ENCODE measurements around the gene KRTAP21-3. TPM values are rescaled to one million over a fixed set of nuclear protein-coding genes. Genes with fewer than 3 reads are reported as not detected.

KRTAP21-3 gene
- total and polyA plus RNA-seq, 5 donors, result not detected

DNA sequence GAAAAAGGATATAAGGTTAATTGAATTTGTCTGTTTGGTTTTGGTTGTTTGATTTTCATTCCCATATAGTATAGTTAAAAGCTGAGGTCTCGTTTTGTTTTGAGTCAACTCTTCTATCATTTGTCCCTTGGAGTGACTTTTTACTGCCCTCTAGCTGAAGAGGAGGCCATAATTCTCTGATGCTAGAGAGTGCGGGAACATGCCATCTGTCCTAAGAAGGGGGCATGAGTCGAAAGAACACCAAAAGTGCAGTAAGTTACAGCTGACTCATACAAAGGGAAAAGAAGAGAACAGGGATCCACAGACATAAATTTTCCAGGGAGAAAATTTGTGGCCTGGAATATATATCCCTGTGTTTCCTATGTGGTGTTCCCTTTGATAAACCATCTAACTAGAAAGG is 4.1 kb downstream of the KRTAP21-3 start:
- 76% methylated on average over 3 of the region's 3 CpGs for WGBS

DNA sequence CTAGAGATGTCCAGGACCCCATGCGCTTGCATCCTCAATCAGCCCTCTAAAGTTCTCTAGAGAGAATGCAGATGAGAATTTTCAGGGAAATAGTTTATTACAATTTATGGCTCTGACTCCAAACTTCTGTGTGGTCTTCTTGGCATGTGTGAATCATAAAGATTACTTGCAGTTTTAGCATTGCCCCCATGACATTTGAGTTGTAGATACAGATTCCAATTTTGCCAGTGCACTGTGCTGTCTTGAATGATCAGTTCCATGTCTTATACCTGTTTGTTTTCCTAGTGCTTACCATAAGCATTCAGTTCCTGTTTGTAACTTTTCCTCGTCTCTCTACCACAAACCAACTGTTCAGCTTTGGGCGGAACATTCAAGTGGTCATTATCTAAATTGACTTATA is 4.8 kb downstream of the KRTAP21-3 start:
- 86% methylated on average over 3 of the region's 3 CpGs for WGBS

More for the DNA sequence above, 4.1 kb downstream of the KRTAP21-3 start:
- DNase-seq, result no peak
- H3K4me3 ChIP-seq (ENCODE audit: low read length), result no peak overlapping the region
- H3K27me3 ChIP-seq (ENCODE audit: control insufficient read depth, insufficient read depth), result no peaks in the 10 kb centered on the region
- no peaks in the 10 kb centered on the region for H3K9me3 ChIP-seq (ENCODE audit: control insufficient read depth, low read length)
- ATAC-seq, result no peak
- no peaks in the 10 kb centered on the region for H3K4me1 ChIP-seq (ENCODE audit: control insufficient read depth, insufficient read depth, low read length)
- intact Hi-C loops (cut with DNase I), result no loop called here
- no peak overlapping the region for H3K27ac ChIP-seq (ENCODE audit: low read length)

DNA sequence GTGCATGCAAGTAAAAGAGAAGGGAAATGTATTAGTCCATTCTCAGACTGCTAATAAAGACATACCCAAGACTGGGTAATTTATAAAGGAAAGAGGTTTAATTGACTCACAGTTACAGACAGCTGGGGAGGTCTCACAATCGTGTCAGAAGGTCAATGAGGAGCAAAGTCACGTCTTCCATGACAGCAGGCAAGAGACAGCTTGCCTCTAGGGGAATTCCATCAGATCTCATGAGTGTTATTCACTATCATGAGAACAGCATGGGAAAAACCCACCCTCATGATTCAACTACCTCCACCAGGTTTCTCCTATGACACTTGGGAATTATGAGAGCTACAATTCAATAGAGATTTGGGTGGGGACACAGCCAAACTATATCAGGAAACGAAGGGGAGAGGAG is 8.1 kb downstream of the KRTAP21-3 start:
- Histone ChIP-seq H3K4me3 (ENCODE audit: low read length) (no peak overlapping the region), H3K27me3 (ENCODE audit: control insufficient read depth, insufficient read depth) (no peaks in the 10 kb centered on the region), H3K9me3 (ENCODE audit: control insufficient read depth, low read length) (no peaks in the 10 kb centered on the region), H3K4me1 (ENCODE audit: control insufficient read depth, insufficient read depth, low read length) (no peaks in the 10 kb centered on the region), H3K27ac (ENCODE audit: low read length) (no peak overlapping the region)
- WGBS, result 29% methylated on average over 3 of the region's 3 CpGs
- intact Hi-C loops (cut with DNase I), result no loop called here
- no peak for DNase-seq
- ATAC-seq, result no peak

More for the DNA sequence above, 4.8 kb downstream of the KRTAP21-3 start:
- ATAC-seq (no peak), DNase-seq (no peak)
- no peak overlapping the region for H3K27ac ChIP-seq (ENCODE audit: low read length)
- H3K9me3 ChIP-seq (ENCODE audit: control insufficient read depth, low read length), result no peaks in the 10 kb centered on the region
- H3K4me3 ChIP-seq (ENCODE audit: low read length), result no peak overlapping the region
- H3K27me3 ChIP-seq (ENCODE audit: control insufficient read depth, insufficient read depth), result no peaks in the 10 kb centered on the region
- intact Hi-C loops (cut with DNase I), result no loop called here
- H3K4me1 ChIP-seq (ENCODE audit: control insufficient read depth, insufficient read depth, low read length), result no peaks in the 10 kb centered on the region

- Histone ChIP-seq H3K4me1 (ENCODE audit: control insufficient read depth, insufficient read depth, low read length) (no peaks in the 10 kb centered on the region), H3K9me3 (ENCODE audit: control insufficient read depth, low read length) (no peaks in the 10 kb centered on the region), H3K27ac (ENCODE audit: low read length) (no peak overlapping the region), H3K27me3 (ENCODE audit: control insufficient read depth, insufficient read depth) (no peaks in the 10 kb centered on the region), H3K4me3 (ENCODE audit: low read length) (no peak overlapping the region)
- DNase-seq (no peak), ATAC-seq (no peak)
- intact Hi-C loops (cut with DNase I), result no loop called here
Observed at GRCh38 chr21:30707409-30707808, 11.2 kb downstream of the KRTAP21-3 start.

- Histone ChIP-seq H3K4me1 (ENCODE audit: control insufficient read depth, insufficient read depth, low read length) (no peaks in the 10 kb centered on the region), H3K27me3 (ENCODE audit: control insufficient read depth, insufficient read depth) (no peaks in the 10 kb centered on the region), H3K27ac (ENCODE audit: low read length) (no peak overlapping the region), H3K4me3 (ENCODE audit: low read length) (no peak overlapping the region), H3K9me3 (ENCODE audit: control insufficient read depth, low read length) (no peaks in the 10 kb centered on the region)
- no peak for ATAC-seq
- WGBS, result 39% methylated on average over 1 of the region's 1 CpG
- no peak for DNase-seq
- intact Hi-C loops (cut with DNase I), result no loop called here
Observed at GRCh38 chr21:30695956-30696355, 22.6 kb downstream of the KRTAP21-3 start.

- intact Hi-C loops (cut with DNase I), result no loop called here
- Histone ChIP-seq H3K4me1 (ENCODE audit: control insufficient read depth, insufficient read depth, low read length) (no peaks in the 10 kb centered on the region), H3K27ac (ENCODE audit: low read length) (no peak overlapping the region), H3K9me3 (ENCODE audit: control insufficient read depth, low read length) (no peaks in the 10 kb centered on the region), H3K4me3 (ENCODE audit: low read length) (no peak overlapping the region), H3K27me3 (ENCODE audit: control insufficient read depth, insufficient read depth) (no peaks in the 10 kb centered on the region)
- ATAC-seq (no peak), DNase-seq (no peak)
- 58% methylated on average over 7 of the region's 7 CpGs for WGBS
Observed at GRCh38 chr21:30689822-30690221, 28.8 kb downstream of the KRTAP21-3 start.

DNA sequence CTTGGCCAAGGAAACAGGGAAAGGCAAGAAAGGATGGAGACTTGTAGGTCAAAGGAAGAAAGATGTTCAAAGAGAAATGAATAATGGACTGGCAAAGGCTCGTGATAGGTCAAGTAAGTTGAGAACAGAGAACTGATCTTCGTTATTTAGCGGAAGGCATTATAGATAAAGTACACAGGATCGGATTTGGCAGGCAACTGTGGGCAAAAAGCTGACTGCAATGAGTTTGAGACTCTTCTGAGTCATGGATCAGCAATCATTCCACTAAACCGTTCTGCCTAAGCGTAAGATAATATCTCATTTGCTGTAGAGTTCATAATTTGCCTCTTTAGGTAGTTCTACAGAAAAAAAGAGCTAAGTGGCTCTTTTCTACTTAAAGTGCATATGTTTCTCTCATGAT is 34.1 kb downstream of the KRTAP21-3 start:
- ATAC-seq, result no peak
- H3K27me3 ChIP-seq (ENCODE audit: control insufficient read depth, insufficient read depth), result no peaks in the 10 kb centered on the region
- H3K27ac ChIP-seq (ENCODE audit: low read length), result no peak overlapping the region
- intact Hi-C loops (cut with DNase I), result no loop called here
- H3K4me3 ChIP-seq (ENCODE audit: low read length), result no peak overlapping the region
- DNase-seq, result no peak
- H3K4me1 ChIP-seq (ENCODE audit: control insufficient read depth, insufficient read depth, low read length), result no peaks in the 10 kb centered on the region
- no peaks in the 10 kb centered on the region for H3K9me3 ChIP-seq (ENCODE audit: control insufficient read depth, low read length)
- 70% methylated on average over 6 of the region's 6 CpGs for WGBS

DNA sequence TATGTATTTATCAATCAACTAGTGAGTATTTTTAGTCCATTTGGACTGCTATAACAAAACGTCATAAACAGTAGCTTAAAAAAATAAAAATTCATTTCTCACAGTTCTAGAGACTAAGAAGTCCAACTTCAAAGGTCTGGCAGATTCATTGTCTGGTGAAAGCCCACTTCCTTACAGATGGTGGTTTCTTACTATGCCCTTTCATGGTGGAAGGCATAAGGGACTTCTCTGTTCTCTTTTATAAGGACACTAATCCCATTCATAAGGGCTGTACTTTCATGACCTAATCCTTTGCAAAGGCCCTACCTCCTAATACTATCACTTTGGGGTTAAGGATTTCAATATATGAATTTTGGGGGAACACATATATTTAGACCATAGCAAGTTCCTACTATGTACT is 38.0 kb downstream of the KRTAP21-3 start:
- ATAC-seq, result no peak
- intact Hi-C loops (cut with DNase I), result no loop called here
- Histone ChIP-seq H3K9me3 (ENCODE audit: control insufficient read depth, low read length) (no peaks in the 10 kb centered on the region), H3K27ac (ENCODE audit: low read length) (no peak overlapping the region), H3K4me3 (ENCODE audit: low read length) (no peak overlapping the region), H3K4me1 (ENCODE audit: control insufficient read depth, insufficient read depth, low read length) (no peaks in the 10 kb centered on the region), H3K27me3 (ENCODE audit: control insufficient read depth, insufficient read depth) (no peaks in the 10 kb centered on the region)
- DNase-seq, result no peak
- WGBS, result 29% methylated on average over 1 of the region's 1 CpG

DNA sequence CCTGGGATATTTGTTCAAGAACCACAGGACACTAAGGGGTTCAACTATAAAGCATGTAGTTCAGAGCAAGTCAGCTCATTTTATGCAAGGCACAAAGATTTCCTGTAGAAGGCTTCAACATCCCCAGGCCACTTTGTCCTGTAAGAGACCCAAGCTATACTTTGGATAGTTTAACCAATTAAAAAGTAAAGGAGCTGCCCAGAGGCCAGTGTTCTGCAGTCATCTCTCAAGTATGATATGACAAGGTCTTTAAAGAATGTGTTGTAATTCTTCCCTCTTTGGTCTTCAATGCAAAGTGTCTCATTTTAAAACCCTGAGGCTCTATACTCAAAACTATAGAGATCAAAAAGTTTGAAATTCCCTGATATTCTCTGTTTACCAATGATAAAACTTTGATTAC is 41.8 kb downstream of the KRTAP21-3 start:
- DNase-seq, result no peak
- Histone ChIP-seq H3K4me3 (ENCODE audit: low read length) (no peak overlapping the region), H3K4me1 (ENCODE audit: control insufficient read depth, insufficient read depth, low read length) (no peaks in the 10 kb centered on the region), H3K9me3 (ENCODE audit: control insufficient read depth, low read length) (no peaks in the 10 kb centered on the region), H3K27ac (ENCODE audit: low read length) (no peak overlapping the region), H3K27me3 (ENCODE audit: control insufficient read depth, insufficient read depth) (no peaks in the 10 kb centered on the region)
- no peak for ATAC-seq
- intact Hi-C loops (cut with DNase I), result no loop called here

DNA sequence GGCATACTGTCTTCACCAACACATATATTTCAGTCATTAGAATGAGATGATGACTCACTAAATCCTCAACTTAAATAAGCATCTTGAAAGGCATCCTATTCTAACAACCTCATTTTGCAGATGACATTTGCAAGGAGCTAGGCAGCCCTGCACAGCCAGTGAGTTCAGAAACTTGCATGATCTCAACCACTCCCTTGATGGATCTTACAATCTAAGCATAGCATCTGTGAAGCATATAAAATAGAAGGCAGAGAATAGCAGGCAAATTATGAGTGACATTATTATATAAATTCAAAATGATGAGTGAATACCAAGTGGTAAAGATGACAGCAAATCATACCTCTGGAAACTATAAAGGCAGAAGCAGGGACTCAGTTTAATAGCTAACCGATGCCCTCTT is 44.3 kb downstream of the KRTAP21-3 start:
- ATAC-seq (no peak), DNase-seq (no peak)
- Histone ChIP-seq H3K9me3 (ENCODE audit: control insufficient read depth, low read length) (no peaks in the 10 kb centered on the region), H3K27me3 (ENCODE audit: control insufficient read depth, insufficient read depth) (no peaks in the 10 kb centered on the region), H3K4me3 (ENCODE audit: low read length) (no peak overlapping the region), H3K4me1 (ENCODE audit: control insufficient read depth, insufficient read depth, low read length) (no peaks in the 10 kb centered on the region), H3K27ac (ENCODE audit: low read length) (no peak overlapping the region)
- WGBS, result 79% methylated on average over 1 of the region's 1 CpG
- intact Hi-C loops (cut with DNase I), result no loop called here

DNA sequence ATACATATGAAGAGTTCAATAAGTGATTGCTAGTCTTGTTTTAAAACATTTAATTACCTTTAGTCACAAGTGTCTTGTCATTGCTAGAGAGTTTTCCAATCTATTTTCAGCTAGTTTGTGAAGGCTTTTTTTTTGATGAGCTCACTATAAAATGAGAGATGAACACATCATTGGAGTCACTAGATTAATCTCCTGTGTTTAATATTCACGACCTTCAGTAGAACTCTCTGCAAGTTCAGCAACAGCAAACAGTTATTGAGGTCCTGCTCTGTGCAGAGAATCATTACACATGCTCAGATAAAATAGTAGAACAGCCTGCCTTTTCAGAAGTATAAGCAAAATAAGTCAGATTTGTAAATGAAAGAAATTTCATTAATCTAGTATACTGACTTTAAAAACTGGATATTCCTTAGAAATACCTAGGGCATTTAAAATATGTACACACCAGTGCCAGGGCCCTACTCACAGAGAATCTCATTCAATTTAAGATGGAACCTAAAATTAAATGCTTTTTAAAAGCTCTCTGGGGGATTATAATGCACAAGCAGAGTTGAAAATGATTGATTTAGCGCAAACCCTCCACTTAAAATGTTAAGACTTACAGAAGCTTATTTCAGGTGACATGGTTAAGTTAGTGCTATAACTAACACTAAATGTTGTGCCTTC is 45.5 kb downstream of the KRTAP21-3 start:
- intact Hi-C loops (cut with DNase I), result no loop called here
- WGBS, result 75% methylated on average over 2 of the region's 2 CpGs
- no peak for DNase-seq
- no peak for ATAC-seq
- no peaks in the 10 kb centered on the region for H3K27me3 ChIP-seq (ENCODE audit: control insufficient read depth, insufficient read depth)
- H3K9me3 ChIP-seq (ENCODE audit: control insufficient read depth, low read length), result no peaks in the 10 kb centered on the region
- no peak overlapping the region for H3K27ac ChIP-seq (ENCODE audit: low read length)
- no peak overlapping the region for H3K4me3 ChIP-seq (ENCODE audit: low read length)
- H3K4me1 ChIP-seq (ENCODE audit: control insufficient read depth, insufficient read depth, low read length), result no peaks in the 10 kb centered on the region

DNA sequence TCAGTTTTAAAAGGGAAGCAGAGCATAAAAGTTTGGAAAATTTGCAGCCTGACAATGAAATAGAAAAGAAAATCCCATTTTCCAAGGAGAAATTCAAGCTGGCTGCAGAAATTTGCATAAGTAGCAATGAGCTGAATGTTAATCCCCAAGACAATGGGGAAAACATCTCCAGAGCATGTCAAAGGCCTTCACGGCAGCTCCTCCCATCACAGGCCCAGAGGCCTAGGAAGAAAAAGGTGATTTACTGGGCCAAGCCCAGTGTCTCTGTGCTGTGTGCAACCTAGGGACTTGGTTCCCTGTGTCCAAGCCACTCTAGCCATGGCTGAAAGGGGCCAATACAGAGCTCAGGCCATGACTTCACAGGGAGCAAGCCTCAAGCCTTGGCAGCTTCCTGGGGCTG is 49.8 kb downstream of the KRTAP21-3 start:
- intact Hi-C loops (cut with DNase I), result no loop called here
- ATAC-seq, result no peak
- WGBS, result 83% methylated on average over 1 of the region's 1 CpG
- DNase-seq, result no peak
- no peaks in the 10 kb centered on the region for H3K27me3 ChIP-seq (ENCODE audit: control insufficient read depth, insufficient read depth)
- no peak overlapping the region for H3K4me3 ChIP-seq (ENCODE audit: low read length)
- no peaks in the 10 kb centered on the region for H3K9me3 ChIP-seq (ENCODE audit: control insufficient read depth, low read length)
- H3K27ac ChIP-seq (ENCODE audit: low read length), result no peak overlapping the region
- no peaks in the 10 kb centered on the region for H3K4me1 ChIP-seq (ENCODE audit: control insufficient read depth, insufficient read depth, low read length)
